HG03280 (cell line): ENCODE results near the gene PDXDC1.
A peak's percentile ranks its signal among the peaks of the same experiment; 100 is the strongest.
"Not testable (repeated sequence)": the region's sequence is repeated elsewhere in the genome, so short reads cannot be mapped to it uniquely, and the experiment has no call there.

Experiments
- ATAC-seq: cut with Tn5 transposase; IDR thresholded peaks from one replicate; pipeline ENCODE4 v1.9.1; 2021; ENCODE audit warnings: mild to moderate bottlenecking, moderate library complexity; ENCODE audit not compliant: unreplicated experiment

The PDXDC1 gene

GRCh38 chr16:15148831-15149230 lies 174.0 kb downstream of the PDXDC1 start:
- not testable (repeated sequence) for ATAC-seq

- not testable (repeated sequence) for ATAC-seq
Observed at GRCh38 chr16:15149260-15149659, 174.4 kb downstream of the PDXDC1 start.

GRCh38 chr16:15154005-15154404 lies 179.2 kb downstream of the PDXDC1 start:
- ATAC-seq = not testable (repeated sequence)

DNA sequence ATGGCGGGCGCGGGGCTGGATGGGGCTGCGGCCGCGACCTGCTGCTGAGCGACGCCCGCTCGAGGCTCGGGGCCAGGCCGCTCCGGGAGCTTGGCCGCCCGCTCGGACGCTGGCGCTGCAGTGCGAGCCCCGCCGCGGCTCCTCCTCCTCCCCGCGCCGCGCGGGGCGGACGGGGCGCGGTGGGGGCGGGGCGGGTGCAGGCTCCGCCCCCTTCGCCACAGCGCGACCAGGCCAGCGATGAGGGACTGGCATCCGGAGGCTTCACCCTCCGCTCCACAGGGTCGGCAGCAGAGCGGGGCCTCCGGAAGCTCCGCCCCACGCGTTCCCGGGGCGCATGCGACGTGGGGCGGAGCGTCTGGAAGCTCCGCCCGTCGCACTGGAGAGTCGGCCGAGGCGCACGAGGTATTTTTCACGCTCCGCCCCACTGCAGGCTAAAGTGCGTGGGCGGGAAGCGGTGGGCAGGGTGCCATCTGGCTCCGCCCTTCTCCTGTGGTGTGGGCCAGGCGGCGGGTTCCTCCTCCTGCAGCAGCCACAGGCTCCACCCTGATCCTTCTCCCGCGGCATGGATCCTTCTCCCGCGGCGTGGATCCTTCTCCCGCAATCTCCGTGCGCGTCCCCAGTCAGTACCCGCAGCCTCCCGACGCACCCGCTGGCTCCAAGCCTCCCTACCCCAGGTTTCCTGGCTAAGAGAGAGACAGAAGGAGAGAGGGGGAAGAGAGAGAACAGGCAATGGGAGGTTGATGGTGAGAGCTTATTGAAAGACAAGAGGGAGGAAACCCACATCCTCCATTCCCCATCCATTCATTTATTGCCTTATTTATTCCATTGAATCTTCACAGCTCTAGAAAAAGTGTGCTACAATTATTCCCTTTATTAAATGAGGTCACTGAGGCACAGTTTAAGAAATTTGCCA lies 180.1 kb downstream of the PDXDC1 start:
- peak; percentile 59 for ATAC-seq

GRCh38 chr16:15157644-15158043 lies 182.8 kb downstream of the PDXDC1 start:
- not testable (repeated sequence) for ATAC-seq

DNA sequence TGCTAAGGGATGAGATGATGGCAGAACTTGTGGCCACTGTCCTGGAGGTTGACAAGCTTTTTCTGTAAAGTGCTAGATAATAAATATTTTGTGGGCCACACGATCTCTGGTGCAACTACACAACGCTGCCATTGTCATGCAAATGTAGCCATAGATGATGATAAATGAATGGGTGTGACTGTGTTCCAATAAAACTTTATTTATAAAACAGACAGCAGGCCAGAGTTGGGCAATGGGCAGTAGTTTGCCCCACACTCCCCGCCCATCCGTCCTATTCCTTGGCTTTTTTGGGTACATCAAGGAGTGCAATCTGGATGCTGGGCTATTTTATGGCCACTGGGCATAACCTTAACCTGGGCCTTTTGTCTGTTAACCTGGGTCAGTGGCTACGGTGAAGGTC lies 184.8 kb downstream of the PDXDC1 start:
- ATAC-seq = not testable (repeated sequence)

DNA sequence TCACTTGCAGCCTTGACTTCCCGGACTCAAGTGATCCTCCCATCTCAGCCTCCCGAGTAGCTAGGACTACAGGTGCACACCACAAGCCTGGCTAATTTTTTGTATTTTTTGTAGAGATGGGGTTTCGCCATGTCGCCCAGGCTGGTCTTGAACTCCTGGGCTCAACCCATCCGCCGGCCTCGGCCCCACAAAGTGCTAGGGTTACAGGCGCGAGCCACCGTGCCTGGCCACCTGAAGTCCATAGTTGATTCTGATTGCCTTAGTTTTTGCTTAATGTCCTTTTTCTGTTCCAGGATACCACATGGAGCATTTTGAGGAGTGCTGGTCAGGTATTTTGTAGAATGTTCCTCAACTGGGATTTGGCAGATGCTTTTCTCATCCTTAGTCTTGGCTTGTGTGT lies 185.7 kb downstream of the PDXDC1 start:
- not testable (repeated sequence) for ATAC-seq

GRCh38 chr16:15163055-15163454 lies 188.2 kb downstream of the PDXDC1 start:
- not testable (repeated sequence) for ATAC-seq

DNA sequence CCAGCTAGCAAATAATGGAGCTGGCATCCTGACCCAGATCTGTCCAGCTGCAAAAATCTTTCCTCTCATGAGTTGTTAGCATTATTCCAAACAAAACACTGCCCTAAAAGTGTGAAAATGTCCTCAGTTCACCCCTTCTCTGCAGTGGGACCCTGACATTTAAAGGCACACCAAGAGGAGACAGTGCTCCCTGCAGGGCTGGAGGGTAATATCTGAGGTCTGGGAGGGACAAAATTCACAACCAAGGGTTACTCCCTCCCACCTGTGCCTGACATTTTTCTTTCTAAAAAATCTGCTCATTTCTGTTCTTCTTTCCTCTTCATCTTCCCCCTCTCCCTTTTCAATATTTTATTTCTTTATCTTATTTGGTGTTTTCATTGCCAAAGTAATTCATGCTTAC lies 191.4 kb downstream of the PDXDC1 start:
- ATAC-seq = not testable (repeated sequence)

GRCh38 chr16:15168303-15168702 lies 193.5 kb downstream of the PDXDC1 start:
- ATAC-seq = not testable (repeated sequence)

DNA sequence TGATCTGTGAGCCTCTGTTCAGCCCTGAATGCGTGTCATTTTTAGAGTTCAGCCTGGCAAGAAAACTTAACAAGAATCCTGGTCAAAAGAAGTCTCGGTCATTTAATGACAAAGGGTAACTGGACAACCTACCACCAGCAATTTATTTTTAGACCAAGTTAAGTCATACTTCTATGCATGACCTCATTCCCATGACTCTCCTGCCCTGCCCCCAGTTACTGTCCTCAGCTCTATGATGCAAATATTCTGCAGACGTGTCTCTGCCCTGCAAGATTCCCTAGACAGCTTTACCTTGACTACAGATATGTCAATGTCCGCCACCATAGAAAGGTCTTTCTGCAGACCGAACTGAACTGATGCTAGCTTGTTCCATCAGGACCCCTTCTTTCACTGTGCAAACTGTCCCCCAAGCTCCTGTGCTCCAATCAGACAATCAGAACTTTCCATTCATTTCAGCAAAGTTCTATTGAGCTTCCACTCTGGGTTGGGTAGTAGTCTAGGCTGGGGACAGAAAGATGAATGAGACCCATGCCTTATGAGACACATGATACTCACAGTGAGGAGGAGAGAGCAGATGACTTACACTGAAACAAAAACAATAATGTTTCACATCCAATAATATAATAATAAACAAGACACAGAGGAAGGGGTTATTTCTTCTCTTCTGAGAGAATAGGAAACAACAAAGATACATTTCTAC lies 194.3 kb downstream of the PDXDC1 start:
- not testable (repeated sequence) for ATAC-seq

- ATAC-seq = not testable (repeated sequence)
Observed at GRCh38 chr16:15179909-15180308, 205.1 kb downstream of the PDXDC1 start.

DNA sequence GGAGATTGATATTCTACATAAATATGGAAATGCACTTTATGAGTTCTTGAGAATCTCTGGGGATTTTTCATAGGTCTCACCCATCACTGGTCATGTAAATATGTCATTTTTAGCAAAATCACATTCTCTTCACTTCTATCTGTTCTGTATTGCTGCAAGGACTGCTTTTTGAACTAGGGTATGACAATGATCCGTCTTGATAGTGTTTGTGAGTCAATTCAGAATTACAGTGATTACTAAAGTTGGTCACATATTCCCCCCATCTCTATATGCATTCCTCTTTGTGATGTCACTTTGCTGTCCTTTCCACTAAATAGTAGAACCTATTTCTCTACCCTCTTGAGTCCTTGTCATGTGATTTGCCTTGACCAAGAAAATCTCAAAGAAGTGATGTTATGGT lies 206.1 kb downstream of the PDXDC1 start:
- ATAC-seq = not testable (repeated sequence)

GRCh38 chr16:15184000-15184399 lies 209.2 kb downstream of the PDXDC1 start:
- not testable (repeated sequence) for ATAC-seq
